Pancreas (tissue), 10 donors: ENCODE measurements around the gene GFRAL. TPM values are rescaled to one million over a fixed set of nuclear protein-coding genes. Genes with fewer than 3 reads are reported as not detected.

Experiments
- ATAC-seq, 4 donors: fragments of 200-7000 bp; cut with Tn5 transposase; one replicate each; pipeline versions ENCODE4 v1.8.0 to v1.9.1; 2020; ENCODE audit warnings: mild to moderate bottlenecking in 4 of 4, moderate library complexity in 4 of 4
- DNase-seq, 6 donors: peaks; one replicate each; pipeline ENCODE4 v3.0.0-alpha.2; 2020
- FAIRE-seq: peaks from 2 replicates; lab custom pipeline; 2012; peaks lifted over from hg19 to GRCh38; lab: Jason Lieb, UNC
- H3K27ac ChIP-seq, 4 donors: fragments of 200-600 bp; sonication (generic); 1 replicate in 3 of 4; 2 replicates in 1 of 4; pipeline versions ENCODE4 v1.5.0 to v1.8.0; 2020
- H3K27me3 ChIP-seq, 4 donors: fragments of 200-600 bp; one replicate each; pipeline ENCODE4 v1.8.0; 2021
- H3K36me3 ChIP-seq, 3 donors: fragments of 200-600 bp; sonication (generic) in 1 of 3; one replicate each; pipeline versions ENCODE4 v1.5.0 to v1.8.0; 2020 to 2021
- H3K4me1 ChIP-seq, 3 donors: fragments of 200-600 bp; one replicate each; pipeline ENCODE4 v1.8.0; 2021
- H3K4me3 ChIP-seq, 4 donors: fragments of 200-600 bp; sonication (generic) in 2 of 4; one replicate each; pipeline versions ENCODE4 v1.5.0 to v1.8.0; 2020 to 2021
- H3K9me3 ChIP-seq, 4 donors: fragments of 200-600 bp; one replicate each; pipeline ENCODE4 v1.8.0; 2021
- WGBS, 2 donors: extraction: QIAGEN DNeasy Blood & Tissue Kit; methylation state at CpG; one replicate each; pipeline ENCODE4 v1.1.7; 2013; 5-methylcytosine and 5-hydroxymethylcytosine counted together
- intact Hi-C, 3 donors: fragments of 100-400 bp; cut with DNase I; formaldehyde crosslinking; loops; one replicate each; pipeline versions ENCODE4 v1.11.1 to v1.14.2; 2022
- polyA plus RNA-seq, 2 donors: library from polyadenylated mRNA; stranded (reverse); fragments of 200-250 nt; gene quantifications; one replicate each; pipeline ENCODE4 v1.2.3, GENCODE V29; 2013
- total RNA-seq, 6 donors: library from RNA; stranded (reverse); fragmentation: NEBNext Ultra II Directional in 4 of 6; extraction: Animal tissue kit (Norgen Biotek cat#: 25700) in 4 of 6; gene quantifications; one replicate each; pipeline versions ENCODE4 v1.2.1 to v1.2.4, GENCODE V29; 2021 to 2023
- TF ChIP-seq, protein P1 (sequence below), 4 donors: fragments of 200-600 bp; sonication (generic) in 3 of 4; IDR thresholded peaks; one replicate each; pipeline versions ENCODE4 v1.5.0 to v1.8.0; 2021; ENCODE audit warnings: antibody characterized with exemption in 4 of 4
- donor health status: healthy with polysubstance abuse.
- donor health status: DM: no; HTN: no; CAD: no; lungs with moderate emphysema.
- donor health status: DM: no; HTN: no; CAD: no.
- donor health status: control.
- donor health status: control.
- donor health status: Bipolar disorder and iron deficiency.
- donor health status: DM: yes; HTN: yes; CAD: no.
- donor health status: DM: no; HTN: no; CAD: no.
- donor health status: DM: no; HTN: no; CAD: no.
- donor health status: DM: yes; HTN: yes; CAD: no.

The GFRAL gene
- total and polyA plus RNA-seq, 8 donors, result not detected

DNA sequence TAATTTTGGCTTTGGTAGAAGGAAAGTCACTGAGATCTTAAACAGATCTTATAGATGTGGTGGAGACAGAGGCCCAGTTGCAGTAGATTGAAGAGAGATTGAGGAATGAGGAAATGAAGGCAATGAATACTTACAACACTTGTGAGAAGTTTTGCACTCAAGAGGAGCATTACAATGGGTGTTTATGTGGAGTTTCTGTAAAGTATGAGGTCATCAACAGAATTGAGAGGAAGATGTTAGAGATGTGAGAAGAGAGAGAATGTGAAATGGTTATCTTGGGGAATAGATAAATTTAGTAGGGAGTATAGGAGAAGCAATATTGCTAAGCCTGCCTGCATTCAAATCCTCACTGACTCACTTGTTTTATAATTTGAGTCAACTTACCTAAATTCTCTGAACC lies 83.4 kb downstream of the GFRAL start:
- TF ChIP-seq, protein P1, sequence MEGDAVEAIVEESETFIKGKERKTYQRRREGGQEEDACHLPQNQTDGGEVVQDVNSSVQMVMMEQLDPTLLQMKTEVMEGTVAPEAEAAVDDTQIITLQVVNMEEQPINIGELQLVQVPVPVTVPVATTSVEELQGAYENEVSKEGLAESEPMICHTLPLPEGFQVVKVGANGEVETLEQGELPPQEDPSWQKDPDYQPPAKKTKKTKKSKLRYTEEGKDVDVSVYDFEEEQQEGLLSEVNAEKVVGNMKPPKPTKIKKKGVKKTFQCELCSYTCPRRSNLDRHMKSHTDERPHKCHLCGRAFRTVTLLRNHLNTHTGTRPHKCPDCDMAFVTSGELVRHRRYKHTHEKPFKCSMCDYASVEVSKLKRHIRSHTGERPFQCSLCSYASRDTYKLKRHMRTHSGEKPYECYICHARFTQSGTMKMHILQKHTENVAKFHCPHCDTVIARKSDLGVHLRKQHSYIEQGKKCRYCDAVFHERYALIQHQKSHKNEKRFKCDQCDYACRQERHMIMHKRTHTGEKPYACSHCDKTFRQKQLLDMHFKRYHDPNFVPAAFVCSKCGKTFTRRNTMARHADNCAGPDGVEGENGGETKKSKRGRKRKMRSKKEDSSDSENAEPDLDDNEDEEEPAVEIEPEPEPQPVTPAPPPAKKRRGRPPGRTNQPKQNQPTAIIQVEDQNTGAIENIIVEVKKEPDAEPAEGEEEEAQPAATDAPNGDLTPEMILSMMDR (IDR thresholded peaks at IDR 0.05), result no peak
- DNase-seq (no peak), FAIRE-seq (no peak), ATAC-seq (no peak)
- H3K27me3 ChIP-seq, result no peaks in the 10 kb centered on the region
- no peaks in the 10 kb centered on the region for H3K36me3 ChIP-seq
- H3K27ac ChIP-seq, result no peak overlapping the region
- no peaks in the 10 kb centered on the region for H3K4me1 ChIP-seq
- intact Hi-C loops, result no loop called here
- H3K4me3 ChIP-seq, result no peak overlapping the region
- H3K9me3 ChIP-seq, result no peaks in the 10 kb centered on the region

- Histone ChIP-seq H3K9me3 (no peaks in the 10 kb centered on the region), H3K27me3 (no peaks in the 10 kb centered on the region), H3K27ac (no peak overlapping the region), H3K36me3 (no peaks in the 10 kb centered on the region), H3K4me1 (peaks cover 0 to 9% (median 0%) of the 10 kb centered on the region in 3 donors), H3K4me3 (no peak overlapping the region)
- no peak for FAIRE-seq
- TF ChIP-seq, protein P1 (IDR thresholded peaks at IDR 0.05), result no peak
- DNase-seq, result no peak
- ATAC-seq, result no peak
- WGBS, 2 donors, result 56 to 84% methylated on average over 2 of the region's 2 CpGs
- intact Hi-C loops, result no loop called here
These were observed 96.7 kb downstream of the GFRAL start for GRCh38 chr6:55423933-55424332.

- FAIRE-seq (no peak), DNase-seq (no peak), ATAC-seq (no peak)
- no peaks in the 10 kb centered on the region for H3K4me1 ChIP-seq
- WGBS, 2 donors, result 65 to 68% methylated on average over 2 of the region's 2 CpGs
- no peak overlapping the region for H3K4me3 ChIP-seq
- no peak overlapping the region for H3K27ac ChIP-seq
- no peaks in the 10 kb centered on the region for H3K27me3 ChIP-seq
- TF ChIP-seq, protein P1 (IDR thresholded peaks at IDR 0.05), result no peak
- intact Hi-C loops, result no loop called here
- no peaks in the 10 kb centered on the region for H3K36me3 ChIP-seq
- H3K9me3 ChIP-seq, result no peaks in the 10 kb centered on the region
These were observed 106.3 kb downstream of the GFRAL start for GRCh38 chr6:55433446-55434130.

DNA sequence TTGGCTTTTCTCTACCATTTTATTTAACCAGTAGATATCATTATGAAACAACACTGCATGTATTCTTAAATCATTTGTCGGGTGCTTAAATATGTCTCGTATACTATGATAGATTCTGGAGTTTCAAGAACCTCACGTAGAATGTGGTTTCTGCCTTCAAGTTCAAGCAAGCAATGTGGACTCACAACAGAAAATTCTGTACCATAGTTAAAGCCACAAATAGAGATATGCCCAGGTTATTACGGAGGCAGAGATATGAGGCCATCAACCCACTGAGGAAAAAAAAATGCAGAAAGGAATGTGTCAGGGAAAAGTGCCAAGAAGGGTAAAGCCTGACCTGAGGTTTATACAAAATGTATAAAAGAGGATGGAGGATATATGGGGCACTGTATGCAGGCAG lies 109.9 kb downstream of the GFRAL start:
- Histone ChIP-seq H3K4me1 (no peaks in the 10 kb centered on the region), H3K27ac (no peak overlapping the region), H3K4me3 (no peak overlapping the region), H3K9me3 (no peaks in the 10 kb centered on the region), H3K36me3 (no peaks in the 10 kb centered on the region), H3K27me3 (no peaks in the 10 kb centered on the region)
- FAIRE-seq, result no peak
- intact Hi-C loops, result no loop called here
- WGBS, 2 donors, result 53 to 74% methylated on average over 4 of the region's 4 CpGs
- TF ChIP-seq, protein P1 (IDR thresholded peaks at IDR 0.05), result no peak
- DNase-seq, result no peak
- ATAC-seq, result no peak

DNA sequence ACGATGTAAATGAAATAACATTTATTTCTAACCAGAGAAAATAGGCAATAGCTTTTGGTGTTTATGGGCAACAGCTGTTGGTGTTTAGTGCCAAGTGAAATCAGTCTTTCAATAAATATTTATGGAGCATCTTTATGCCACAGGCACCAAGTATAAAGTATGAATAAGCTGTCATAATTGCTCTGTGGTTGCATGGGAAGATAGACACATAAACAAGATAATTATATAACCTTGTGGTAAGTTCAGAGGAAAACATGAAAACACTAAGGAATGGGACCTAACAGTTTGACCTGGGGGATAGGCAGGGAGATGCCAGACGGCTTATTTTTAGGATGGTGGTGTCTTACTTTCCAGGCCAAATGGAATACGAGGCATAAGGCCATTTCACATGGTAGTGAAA lies 110.9 kb downstream of the GFRAL start:
- no peaks in the 10 kb centered on the region for H3K36me3 ChIP-seq
- no peaks in the 10 kb centered on the region for H3K27me3 ChIP-seq
- peaks cover 0 to 6% (median 4%) of the 10 kb centered on the region in 3 donors for H3K4me1 ChIP-seq
- H3K4me3 ChIP-seq, result no peak overlapping the region
- FAIRE-seq, result no peak
- ATAC-seq, result no peak
- 85 to 89% methylated on average over 3 of the region's 3 CpGs for WGBS, 2 donors
- no peak for DNase-seq
- H3K27ac ChIP-seq, result no peak overlapping the region
- TF ChIP-seq, protein P1 (IDR thresholded peaks at IDR 0.05), result no peak
- H3K9me3 ChIP-seq, result no peaks in the 10 kb centered on the region
- intact Hi-C loops, result no loop called here
